Naive B cell (primary cell): Measurements from ENCODE around the gene TACC2. TPM values are rescaled to one million over a fixed set of nuclear protein-coding genes. Genes with fewer than 3 reads are reported as not detected.
"Not testable (repeated sequence)": the region's sequence is repeated elsewhere in the genome, so short reads cannot be mapped to it uniquely, and the experiment has no call there.

Experiments
- ATAC-seq, 2 donors: fragments of 150-1000 bp; cut with Tn5 transposase; 2 replicates each; pipeline ENCODE4 v1.10.0; 2021; ENCODE audit warnings: low read depth in 2 of 2, mild to moderate bottlenecking in 2 of 2, moderate library complexity in 2 of 2
- DNase-seq: peaks from one replicate; pipeline ENCODE4 v3.0.0; 2022
- H3K27ac Mint-ChIP-seq, 6 donors: one replicate each; pipeline ENCODE4 v1.8.0; 2020 to 2022; ENCODE audit warnings: mild to moderate bottlenecking in 6 of 6, mixed read lengths in 6 of 6, moderate library complexity in 5 of 6, inconsistent platforms in 2 of 6
- H3K27me3 Mint-ChIP-seq, 3 donors: one replicate each; pipeline ENCODE4 v1.8.0; 2021 to 2022; ENCODE audit warnings: mixed read lengths in 3 of 3, mild to moderate bottlenecking in 1 of 3
- H3K36me3 Mint-ChIP-seq, 2 donors: one replicate each; pipeline ENCODE4 v1.8.0; 2020 to 2022; ENCODE audit warnings: mixed read lengths in 2 of 2, inconsistent platforms in 1 of 2, mild to moderate bottlenecking in 1 of 2
- H3K4me1 Mint-ChIP-seq, 3 donors: one replicate each; pipeline ENCODE4 v1.8.0; 2020 to 2022; ENCODE audit warnings: mixed read lengths in 3 of 3, inconsistent platforms in 1 of 3, mild to moderate bottlenecking in 1 of 3, moderate library complexity in 1 of 3
- H3K4me3 Mint-ChIP-seq, 8 donors: one replicate each; pipeline ENCODE4 v1.8.0; 2020 to 2022; ENCODE audit warnings: mild to moderate bottlenecking in 8 of 8, mixed read lengths in 8 of 8, moderate library complexity in 8 of 8, inconsistent platforms in 2 of 8
- H3K9me3 Mint-ChIP-seq, 7 donors: one replicate each; pipeline ENCODE4 v1.8.0; 2020 to 2022; ENCODE audit warnings: mixed read lengths in 7 of 7, mild to moderate bottlenecking in 5 of 7, inconsistent platforms in 2 of 7, moderate library complexity in 1 of 7
- polyA plus RNA-seq, 6 donors: library from polyadenylated mRNA; unstranded; fragments of 300-500 nt; fragmentation: Illumina TruSeq; gene quantifications; one replicate each; pipeline ENCODE4 v1.2.3, GENCODE V29; 2021; ENCODE audit warnings: low read depth in 6 of 6

Gene TACC2
- polyA plus RNA-seq, 6 donors from 2014 or later, result not detected

DNA sequence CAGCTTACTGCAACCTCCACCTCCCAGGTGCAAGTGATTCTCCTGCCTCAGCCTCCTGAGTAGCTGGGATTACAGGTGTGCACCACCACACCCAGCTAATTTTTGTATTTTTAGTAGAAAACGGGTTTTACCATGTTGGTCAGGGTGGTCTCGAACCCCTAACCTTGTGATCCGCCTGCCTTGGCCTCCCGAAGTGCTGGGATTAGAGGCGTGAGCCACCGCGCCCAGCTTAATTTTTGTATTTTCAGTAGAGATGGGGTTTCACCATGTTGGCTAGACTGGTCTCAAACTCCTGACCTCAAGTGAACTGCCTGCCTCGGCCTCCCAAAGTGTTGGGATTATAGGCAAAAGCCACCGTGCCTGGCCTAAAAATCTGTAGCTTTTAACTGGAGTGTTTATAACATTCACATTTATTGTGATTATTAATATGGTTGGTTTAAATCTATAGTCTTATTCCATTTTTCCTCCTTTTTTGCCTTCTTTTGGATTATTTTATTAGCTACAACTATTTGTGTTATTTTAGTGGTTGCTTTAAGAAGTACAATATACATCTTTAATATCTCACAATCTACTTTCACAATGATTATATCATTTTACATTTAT is 77.5 kb downstream of the TACC2 start:
- ATAC-seq, H3K4me3 Mint-ChIP-seq, DNase-seq, H3K36me3 Mint-ChIP-seq, H3K4me1 Mint-ChIP-seq, H3K27ac Mint-ChIP-seq: not testable (repeated sequence)
- Mint-ChIP-seq H3K27me3 (peaks cover 0 to 11% (median 4%) of the 10 kb centered on the region in 3 donors), H3K9me3 (peaks cover 2 to 16% (median 9%) of the 10 kb centered on the region in 7 donors)

GRCh38 chr10:122068844-122069243 is 79.9 kb downstream of the TACC2 start:
- Mint-ChIP-seq H3K27ac (no peak overlapping the region), H3K36me3 (peaks cover 0 to 5% of the 10 kb centered on the region in 2 donors), H3K4me1 (no peaks in the 10 kb centered on the region), H3K4me3 (no peak overlapping the region), H3K9me3 (peaks cover 0 to 16% (median 9%) of the 10 kb centered on the region in 7 donors), H3K27me3 (peaks cover 0 to 11% (median 4%) of the 10 kb centered on the region in 3 donors)
- DNase-seq (no peak), ATAC-seq (no peak)

DNA sequence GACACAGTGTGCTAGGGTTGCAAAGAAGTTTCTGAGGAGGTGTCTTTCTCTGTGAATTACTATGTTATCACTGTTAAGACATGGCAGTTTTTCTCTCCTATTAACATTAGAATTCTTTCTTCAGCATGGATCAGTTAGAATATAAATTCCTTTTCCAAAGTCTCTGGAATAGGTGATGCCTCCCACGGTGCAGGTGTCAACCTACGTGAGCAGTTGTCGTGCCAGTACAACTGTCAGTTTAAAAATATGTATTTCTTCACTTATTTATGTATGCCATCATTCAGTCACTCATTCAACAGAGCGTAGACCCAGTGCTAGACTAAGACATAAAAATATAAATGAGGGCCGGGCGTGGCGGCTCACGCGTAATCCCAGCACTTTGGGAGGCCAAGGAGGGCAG is 83.5 kb downstream of the TACC2 start:
- DNase-seq (no peak), ATAC-seq (no peak)
- Mint-ChIP-seq H3K4me3 (no peak overlapping the region), H3K36me3 (peaks cover 0 to 5% of the 10 kb centered on the region in 2 donors), H3K9me3 (peaks cover 0 to 6% (median 2%) of the 10 kb centered on the region in 7 donors), H3K4me1 (no peaks in the 10 kb centered on the region), H3K27me3 (peaks cover 0 to 11% (median 4%) of the 10 kb centered on the region in 3 donors), H3K27ac (no peak overlapping the region)

GRCh38 chr10:122073508-122073907 is 84.5 kb downstream of the TACC2 start:
- no peaks in the 10 kb centered on the region for H3K4me1 Mint-ChIP-seq
- H3K36me3 Mint-ChIP-seq, result peaks cover 0 to 5% of the 10 kb centered on the region in 2 donors
- no peak overlapping the region for H3K27ac Mint-ChIP-seq
- H3K27me3 Mint-ChIP-seq, result peaks cover 0 to 11% (median 4%) of the 10 kb centered on the region in 3 donors
- ATAC-seq (no peak), DNase-seq (no peak)
- peaks cover 0 to 5% (median 1%) of the 10 kb centered on the region in 7 donors for H3K9me3 Mint-ChIP-seq
- H3K4me3 Mint-ChIP-seq, result no peak overlapping the region

GRCh38 chr10:122075171-122075570 is 86.2 kb downstream of the TACC2 start:
- peaks cover 0 to 2% (median 0%) of the 10 kb centered on the region in 7 donors for H3K9me3 Mint-ChIP-seq
- no peaks in the 10 kb centered on the region for H3K36me3 Mint-ChIP-seq

GRCh38 chr10:122075876-122076275 is 86.9 kb downstream of the TACC2 start:
- not testable (repeated sequence) for H3K9me3 Mint-ChIP-seq, H3K27me3 Mint-ChIP-seq, ATAC-seq, H3K4me1 Mint-ChIP-seq, H3K36me3 Mint-ChIP-seq, DNase-seq, H3K27ac Mint-ChIP-seq, H3K4me3 Mint-ChIP-seq

More at GRCh38 chr10:122075171-122075570, 86.2 kb downstream of the TACC2 start:
- DNase-seq (no peak), ATAC-seq (no peak)
- H3K27ac Mint-ChIP-seq, result no peak overlapping the region
- H3K4me3 Mint-ChIP-seq, result no peak overlapping the region
- H3K27me3 Mint-ChIP-seq, result peaks cover 0 to 4% (median 0%) of the 10 kb centered on the region in 3 donors
- H3K4me1 Mint-ChIP-seq, result no peaks in the 10 kb centered on the region

DNA sequence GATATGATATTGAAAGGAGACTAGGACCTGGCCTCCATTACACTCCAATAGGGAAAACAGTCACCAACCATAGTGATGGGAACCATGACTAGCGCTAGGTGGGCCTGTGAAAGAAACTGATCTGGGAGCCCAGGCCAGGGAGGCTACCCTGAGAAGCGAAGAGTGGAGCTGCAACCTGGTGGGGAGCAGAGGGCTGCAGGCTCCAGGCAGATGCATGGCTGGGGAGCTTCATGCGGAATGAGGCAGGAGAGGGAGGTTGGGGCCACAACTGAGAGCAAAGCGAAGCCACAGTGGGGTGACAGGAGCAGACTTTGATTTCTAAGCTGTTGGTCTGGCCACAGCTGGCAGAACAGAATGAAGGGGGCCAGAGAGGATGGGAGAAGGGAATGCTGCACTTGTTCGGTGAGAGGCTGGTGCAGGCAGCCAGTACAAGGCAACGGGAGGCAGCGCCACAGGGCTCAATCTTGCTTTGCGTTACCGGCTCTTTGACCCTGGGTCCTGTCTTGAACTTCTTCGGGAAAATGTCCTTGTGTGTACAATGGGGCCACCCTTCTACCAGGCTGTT is 88.4 kb downstream of the TACC2 start:
- H3K27me3 Mint-ChIP-seq, result peaks cover 0 to 4% (median 0%) of the 10 kb centered on the region in 3 donors
- peaks cover 0 to 2% (median 0%) of the 10 kb centered on the region in 7 donors for H3K9me3 Mint-ChIP-seq
- DNase-seq, result no peak

DNA sequence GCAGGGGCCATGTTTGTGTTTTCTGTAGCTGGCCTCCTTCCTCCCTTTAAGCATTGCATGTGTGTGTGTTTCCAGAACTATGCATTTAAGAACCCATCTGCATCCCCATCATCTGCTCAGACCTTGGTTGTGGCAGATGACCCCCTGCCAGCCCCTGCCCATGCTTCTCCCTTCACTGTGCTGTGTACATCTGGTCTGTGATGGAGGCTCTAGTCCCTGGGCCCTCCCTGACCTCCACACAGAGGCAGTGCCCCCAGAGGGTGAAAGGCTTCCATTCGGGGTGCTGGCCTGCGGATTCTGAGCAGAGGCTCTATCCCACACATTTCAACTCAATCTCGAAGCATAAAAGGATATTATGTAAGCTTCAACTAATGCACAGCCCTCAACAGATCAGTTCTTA is 89.4 kb downstream of the TACC2 start:
- no peak for ATAC-seq
- Mint-ChIP-seq H3K27ac (peak overlapping the region in 1 of 6 donors; percentile 54), H3K36me3 (no peaks in the 10 kb centered on the region), H3K27me3 (peaks cover 0 to 4% (median 0%) of the 10 kb centered on the region in 3 donors), H3K9me3 (peaks cover 0 to 1% (median 0%) of the 10 kb centered on the region in 7 donors), H3K4me1 (no peaks in the 10 kb centered on the region), H3K4me3 (no peak overlapping the region)
- no peak for DNase-seq

More for the DNA sequence above, 88.4 kb downstream of the TACC2 start:
- H3K27ac Mint-ChIP-seq, result peak overlapping the region in 1 of 6 donors; percentile 25
- no peaks in the 10 kb centered on the region for H3K36me3 Mint-ChIP-seq
- H3K4me3 Mint-ChIP-seq, result peak overlapping the region in 1 of 8 donors; percentile 42
- no peaks in the 10 kb centered on the region for H3K4me1 Mint-ChIP-seq
- no peak for ATAC-seq

DNA sequence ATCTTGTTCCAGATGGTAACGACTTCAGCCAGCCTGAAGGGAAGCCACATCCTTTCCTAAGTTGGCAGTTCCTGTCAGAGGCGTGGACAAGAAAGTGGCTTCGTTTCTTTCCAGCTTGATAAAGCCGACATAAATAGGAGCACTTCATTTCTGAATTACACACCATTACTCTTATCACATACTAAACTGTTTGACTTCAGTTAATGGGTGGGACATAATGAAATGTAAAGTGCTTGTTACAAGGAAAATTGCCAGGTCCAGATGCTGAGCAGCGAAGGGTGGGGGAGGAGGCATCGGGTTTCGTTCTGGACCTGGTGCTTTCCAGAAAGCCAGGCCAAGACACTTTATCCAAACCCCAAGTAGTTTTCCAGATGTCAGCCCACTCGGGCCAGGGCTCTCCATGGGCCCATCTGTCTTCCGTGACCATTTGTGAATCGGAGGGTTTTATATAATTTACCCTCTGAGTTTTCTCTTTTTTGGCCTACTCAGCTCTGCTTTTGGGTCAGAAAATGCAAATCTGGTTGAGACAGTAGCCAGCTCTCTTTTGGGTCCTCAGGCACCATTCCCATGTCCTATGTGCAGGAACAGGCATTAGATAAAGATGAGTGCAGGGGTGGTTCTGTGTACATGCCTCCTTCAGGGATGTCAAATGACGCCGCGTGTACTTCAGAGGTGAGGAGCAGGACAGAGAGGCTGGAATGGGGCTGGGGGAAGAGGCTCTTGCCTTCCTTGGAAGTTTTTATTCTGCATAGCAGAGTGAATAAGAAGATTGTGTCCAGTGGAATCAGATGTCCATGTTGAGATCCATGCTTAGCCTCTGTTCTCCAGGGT is 90.2 kb downstream of the TACC2 start:
- H3K36me3 Mint-ChIP-seq, result no peaks in the 10 kb centered on the region
- H3K27me3 Mint-ChIP-seq, result peaks cover 0 to 4% (median 0%) of the 10 kb centered on the region in 3 donors
- ATAC-seq (no peak), DNase-seq (no peak)
- H3K4me3 Mint-ChIP-seq, result no peak overlapping the region
- no peak overlapping the region for H3K27ac Mint-ChIP-seq
- H3K9me3 Mint-ChIP-seq, result peaks cover 0 to 1% (median 0%) of the 10 kb centered on the region in 7 donors
- H3K4me1 Mint-ChIP-seq, result no peaks in the 10 kb centered on the region

DNA sequence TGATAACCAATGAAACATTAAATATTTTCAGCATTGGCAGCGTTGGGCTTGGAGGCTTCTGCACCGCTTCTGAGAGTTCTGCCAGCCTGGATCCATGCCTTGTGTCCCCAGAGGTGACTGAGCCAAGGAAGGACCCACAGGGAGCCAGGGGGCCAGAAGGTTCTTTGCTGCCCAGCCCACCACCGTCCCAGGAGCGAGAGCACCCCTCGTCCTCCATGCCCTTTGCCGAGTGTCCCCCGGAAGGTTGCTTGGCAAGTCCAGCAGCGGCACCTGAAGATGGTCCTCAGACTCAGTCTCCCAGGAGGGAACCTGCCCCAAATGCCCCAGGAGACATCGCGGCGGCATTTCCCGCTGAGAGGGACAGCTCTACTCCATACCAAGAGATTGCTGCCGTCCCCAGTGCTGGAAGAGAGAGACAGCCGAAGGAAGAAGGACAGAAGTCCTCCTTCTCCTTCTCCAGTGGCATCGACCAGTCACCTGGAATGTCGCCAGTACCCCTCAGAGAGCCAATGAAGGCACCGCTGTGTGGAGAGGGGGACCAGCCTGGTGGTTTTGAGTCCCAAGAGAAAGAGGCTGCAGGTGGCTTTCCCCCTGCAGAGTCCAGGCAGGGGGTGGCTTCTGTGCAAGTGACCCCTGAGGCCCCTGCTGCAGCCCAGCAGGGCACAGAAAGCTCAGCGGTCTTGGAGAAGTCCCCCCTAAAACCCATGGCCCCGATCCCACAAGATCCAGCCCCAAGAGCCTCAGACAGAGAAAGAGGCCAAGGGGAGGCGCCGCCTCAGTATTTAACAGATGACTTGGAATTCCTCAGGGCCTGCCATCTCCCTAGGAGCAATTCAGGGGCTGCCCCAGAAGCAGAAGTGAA is 93.9 kb downstream of the TACC2 start:
- no peaks in the 10 kb centered on the region for H3K9me3 Mint-ChIP-seq
- no peak for ATAC-seq
- DNase-seq, result no peak
- no peak overlapping the region for H3K4me3 Mint-ChIP-seq
- no peak overlapping the region for H3K27ac Mint-ChIP-seq
- H3K4me1 Mint-ChIP-seq, result no peaks in the 10 kb centered on the region
- no peaks in the 10 kb centered on the region for H3K36me3 Mint-ChIP-seq
- H3K27me3 Mint-ChIP-seq, result no peaks in the 10 kb centered on the region

GRCh38 chr10:122083478-122084025 is 94.6 kb downstream of the TACC2 start:
- Mint-ChIP-seq H3K36me3 (no peaks in the 10 kb centered on the region), H3K27ac (no peak overlapping the region), H3K9me3 (no peaks in the 10 kb centered on the region), H3K27me3 (no peaks in the 10 kb centered on the region), H3K4me1 (no peaks in the 10 kb centered on the region), H3K4me3 (no peak overlapping the region)
- no peak for DNase-seq
- ATAC-seq, result no peak

DNA sequence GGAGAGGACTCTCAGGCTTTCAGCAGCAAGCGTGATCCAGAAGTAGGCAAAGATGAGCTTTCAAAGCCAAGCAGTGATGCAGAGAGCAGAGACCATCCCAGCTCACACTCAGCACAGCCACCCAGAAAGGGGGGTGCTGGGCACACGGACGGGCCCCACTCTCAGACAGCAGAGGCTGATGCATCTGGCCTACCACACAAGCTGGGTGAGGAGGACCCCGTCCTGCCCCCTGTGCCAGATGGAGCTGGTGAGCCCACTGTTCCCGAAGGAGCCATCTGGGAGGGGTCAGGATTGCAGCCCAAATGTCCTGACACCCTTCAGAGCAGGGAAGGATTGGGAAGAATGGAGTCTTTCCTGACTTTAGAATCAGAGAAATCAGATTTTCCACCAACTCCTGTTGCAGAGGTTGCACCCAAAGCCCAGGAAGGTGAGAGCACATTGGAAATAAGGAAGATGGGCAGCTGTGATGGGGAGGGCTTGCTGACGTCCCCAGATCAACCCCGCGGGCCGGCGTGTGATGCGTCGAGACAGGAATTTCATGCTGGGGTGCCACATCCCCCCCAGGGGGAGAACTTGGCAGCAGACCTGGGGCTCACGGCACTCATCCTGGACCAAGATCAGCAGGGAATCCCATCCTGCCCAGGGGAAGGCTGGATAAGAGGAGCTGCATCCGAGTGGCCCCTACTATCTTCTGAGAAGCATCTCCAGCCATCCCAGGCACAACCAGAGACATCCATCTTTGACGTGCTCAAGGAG is 95.5 kb downstream of the TACC2 start:
- no peaks in the 10 kb centered on the region for H3K36me3 Mint-ChIP-seq
- H3K4me1 Mint-ChIP-seq, result no peaks in the 10 kb centered on the region
- H3K9me3 Mint-ChIP-seq, result no peaks in the 10 kb centered on the region
- no peak for DNase-seq
- no peak for ATAC-seq
- H3K4me3 Mint-ChIP-seq, result peak overlapping the region in 1 of 8 donors; percentile 15
- H3K27ac Mint-ChIP-seq, result no peak overlapping the region
- no peaks in the 10 kb centered on the region for H3K27me3 Mint-ChIP-seq
